Peyer's patch (tissue), 4 donors: ENCODE measurements around the gene TLL2. TPM values are rescaled to one million over a fixed set of nuclear protein-coding genes. Genes with fewer than 3 reads are reported as not detected.

Experiments used
- DNase-seq, 3 donors: peaks; one replicate each; pipeline ENCODE4 v3.0.0-alpha.2; 2017 to 2019
- H3K27ac ChIP-seq, 4 donors: fragments of 200-600 bp; sonication (generic); one replicate each; pipeline ENCODE4 v1.5.1; 2016 to 2019
- H3K27me3 ChIP-seq, 2 donors: fragments of 200-600 bp; sonication (generic); one replicate each; pipeline ENCODE4 v1.5.1; 2019
- H3K36me3 ChIP-seq, 3 donors: fragments of 200-600 bp; sonication (generic); one replicate each; pipeline ENCODE4 v1.5.1; 2016 to 2019
- H3K4me1 ChIP-seq, 4 donors: fragments of 200-600 bp; sonication (generic); one replicate each; pipeline ENCODE4 v1.5.1; 2016 to 2019
- H3K4me3 ChIP-seq, 4 donors: fragments of 200-600 bp; sonication (generic); 1 replicate in 3 of 4; 2 replicates in 1 of 4; pipeline ENCODE4 v1.5.1; 2016 to 2019; ENCODE audit warnings: mild to moderate bottlenecking in 1 of 4
- H3K9me3 ChIP-seq, 4 donors: fragments of 200-600 bp; sonication (generic); one replicate each; pipeline ENCODE4 v1.5.1; 2016 to 2019; ENCODE audit warnings: mild to moderate bottlenecking in 1 of 4
- CTCF ChIP-seq, 6 experiments: fragments of 450-650 bp in 4 of 6; fragments of 200-600 bp in 2 of 6; sonication (generic) in 1 of 6; IDR thresholded peaks; one replicate each; pipeline ENCODE4 v1.5.1; 2017 to 2019; ENCODE audit warnings: antibody characterized with exemption in 6 of 6, mild to moderate bottlenecking in 3 of 6, moderate library complexity in 1 of 6
- POLR2A ChIP-seq, 2 donors: fragments of 450-650 bp; IDR thresholded peaks; one replicate each; pipeline ENCODE4 v1.5.1; 2017; ENCODE audit warnings: antibody characterized with exemption in 2 of 2, mild to moderate bottlenecking in 2 of 2, moderate library complexity in 2 of 2
- total RNA-seq, 4 donors: library from RNA; depleted of rRNA; stranded (reverse); fragments of >200 nt; gene quantifications; one replicate each; pipeline ENCODE4 v1.1.0, GENCODE V29; 2016

Gene TLL2
- total RNA-seq, 4 donors from 2014 or later = 0.27 to 0.83 (median 0.38) TPM; not detected in 1

- peaks cover 0 to 12% (median 0%) of the 10 kb centered on the region in 4 donors for H3K4me1 ChIP-seq
These were observed 71.6 kb downstream of the TLL2 start for GRCh38 chr10:96441987-96442643.

DNA sequence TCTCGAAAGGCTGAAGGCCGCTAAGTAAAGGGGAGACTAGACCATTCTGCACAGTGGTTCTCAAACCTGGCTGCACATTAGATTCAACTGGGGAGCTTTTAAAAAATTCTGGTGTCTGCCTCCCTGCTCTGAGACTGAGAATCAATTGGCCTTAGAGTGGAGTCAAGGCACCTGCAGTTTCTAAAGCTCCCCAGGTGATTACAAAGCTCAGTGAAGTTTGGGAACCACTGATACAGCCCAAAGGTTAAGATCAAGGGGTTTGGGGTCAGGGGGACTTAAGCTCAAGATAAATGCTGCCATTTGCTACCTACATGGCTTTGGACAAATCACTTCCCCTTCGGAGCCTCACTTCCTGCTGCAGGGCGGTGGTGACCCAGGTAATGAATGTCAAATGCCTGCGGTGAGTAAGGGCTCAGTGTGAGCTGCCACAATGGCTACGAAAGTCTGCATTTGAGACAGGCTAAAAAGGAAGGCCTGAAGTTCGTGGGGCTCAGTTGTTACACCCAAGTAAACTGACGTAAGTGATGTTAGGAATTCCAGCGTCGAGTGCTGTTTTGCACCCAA is 72.3 kb downstream of the TLL2 start:
- H3K4me1 ChIP-seq = peaks cover 0 to 12% (median 0%) of the 10 kb centered on the region in 4 donors
- no peaks in the 10 kb centered on the region for H3K27me3 ChIP-seq
- H3K4me3 ChIP-seq = no peak overlapping the region
- no peaks in the 10 kb centered on the region for H3K9me3 ChIP-seq
- no peaks in the 10 kb centered on the region for H3K36me3 ChIP-seq
- no peak for TF ChIP-seq CTCF (IDR thresholded peaks at IDR 0.05)
- no peak for TF ChIP-seq POLR2A (IDR thresholded peaks at IDR 0.05)
- no peak for DNase-seq
- H3K27ac ChIP-seq = no peak overlapping the region

More at GRCh38 chr10:96441987-96442643, 71.6 kb downstream of the TLL2 start:
- TF ChIP-seq CTCF (IDR thresholded peaks at IDR 0.05) (no peak), POLR2A (IDR thresholded peaks at IDR 0.05) (no peak)
- Histone ChIP-seq H3K36me3 (no peaks in the 10 kb centered on the region), H3K27ac (no peak overlapping the region), H3K9me3 (no peaks in the 10 kb centered on the region), H3K27me3 (no peaks in the 10 kb centered on the region), H3K4me3 (no peak overlapping the region)
- no peak for DNase-seq

DNA sequence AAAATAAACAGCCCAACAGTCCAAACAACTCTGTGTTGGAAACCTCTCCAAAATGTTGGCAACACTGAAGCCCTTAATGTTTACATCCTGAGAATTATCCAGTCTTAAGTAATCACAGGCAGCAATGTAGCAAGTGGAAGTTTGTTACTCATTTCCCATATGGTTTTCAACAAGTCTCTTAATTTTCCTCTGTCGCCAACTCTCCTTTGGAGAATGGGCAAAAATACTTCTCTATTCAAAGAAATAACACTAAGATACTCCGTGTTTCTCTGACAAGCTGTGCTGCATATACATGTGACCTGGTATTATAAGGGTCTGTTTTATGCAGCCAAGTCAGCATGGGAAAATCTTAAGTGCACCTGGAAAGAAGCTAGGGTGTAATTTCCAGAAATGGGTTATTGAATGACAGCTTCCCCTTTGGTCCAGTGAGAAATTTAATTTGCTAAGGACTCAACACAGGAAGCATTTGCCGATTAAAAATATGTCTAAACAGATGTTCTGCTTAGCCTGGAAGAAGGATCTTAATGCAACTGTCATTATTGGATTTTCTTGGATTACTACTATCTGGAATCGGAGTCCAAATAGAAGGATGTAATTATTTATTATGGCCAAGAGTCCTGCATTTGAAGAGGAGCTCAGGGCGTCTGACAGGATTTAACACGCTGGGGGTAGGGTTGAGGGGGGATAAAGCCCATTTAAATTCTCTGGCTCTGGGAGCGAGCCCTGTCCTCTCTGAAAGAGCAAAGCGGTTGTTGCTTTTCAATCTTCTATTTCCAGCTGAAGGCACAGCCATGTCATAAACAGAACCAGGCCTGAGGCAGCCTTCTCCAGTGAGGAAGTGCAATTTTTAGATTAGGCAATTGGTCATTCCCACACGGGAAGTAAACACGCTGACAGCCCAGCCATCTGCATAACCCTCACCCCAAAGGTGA is 73.1 kb downstream of the TLL2 start:
- Histone ChIP-seq H3K27ac (no peak overlapping the region), H3K36me3 (no peaks in the 10 kb centered on the region)
- DNase-seq = no peak

GRCh38 chr10:96439725-96440124 is 74.0 kb downstream of the TLL2 start:
- H3K4me1 ChIP-seq = peaks cover 0 to 12% (median 0%) of the 10 kb centered on the region in 4 donors
- no peaks in the 10 kb centered on the region for H3K36me3 ChIP-seq
- H3K27ac ChIP-seq = no peak overlapping the region
- no peak overlapping the region for H3K4me3 ChIP-seq
- no peak for DNase-seq
- no peaks in the 10 kb centered on the region for H3K9me3 ChIP-seq
- TF ChIP-seq POLR2A (IDR thresholded peaks at IDR 0.05) (no peak), CTCF (IDR thresholded peaks at IDR 0.05) (no peak)
- no peaks in the 10 kb centered on the region for H3K27me3 ChIP-seq

More for the DNA sequence above, 73.1 kb downstream of the TLL2 start:
- H3K4me3 ChIP-seq = no peak overlapping the region
- no peaks in the 10 kb centered on the region for H3K27me3 ChIP-seq
- TF ChIP-seq CTCF (IDR thresholded peaks at IDR 0.05) = no peak
- TF ChIP-seq POLR2A (IDR thresholded peaks at IDR 0.05) = no peak
- H3K9me3 ChIP-seq = no peaks in the 10 kb centered on the region
- H3K4me1 ChIP-seq = peaks cover 0 to 12% (median 0%) of the 10 kb centered on the region in 4 donors

DNA sequence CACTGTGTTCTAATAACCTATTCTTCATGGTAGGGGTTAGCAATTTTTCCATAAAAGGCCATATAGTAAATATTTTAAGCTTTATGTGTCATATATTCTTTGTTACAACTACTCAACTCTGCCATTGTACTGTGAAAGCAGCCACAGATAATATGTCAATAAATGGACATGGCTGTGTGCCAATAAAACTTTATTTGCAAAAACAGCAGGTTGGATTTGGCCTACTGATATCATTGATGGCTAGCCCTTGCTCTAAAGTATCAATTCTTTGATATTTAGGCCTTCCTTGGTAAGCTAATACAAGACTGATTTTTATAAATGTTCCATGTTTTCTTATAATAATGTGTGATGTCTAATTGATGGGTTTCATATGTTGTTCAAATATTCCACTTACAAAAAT is 77.7 kb downstream of the TLL2 start:
- Histone ChIP-seq H3K9me3 (no peaks in the 10 kb centered on the region), H3K4me3 (no peak overlapping the region), H3K27ac (no peak overlapping the region), H3K36me3 (no peaks in the 10 kb centered on the region), H3K4me1 (peaks cover 0 to 5% (median 0%) of the 10 kb centered on the region in 4 donors), H3K27me3 (no peaks in the 10 kb centered on the region)
- DNase-seq = no peak
- TF ChIP-seq POLR2A (IDR thresholded peaks at IDR 0.05) (no peak), CTCF (IDR thresholded peaks at IDR 0.05) (no peak)
